Coronary artery (tissue), 2 donors: ENCODE measurements around the gene RHBDD1.

ENCODE experiments used
- DNase-seq: peaks from one replicate; pipeline ENCODE4 v3.0.0-alpha.2; 2017; ENCODE audit warnings: low spot score
- H3K27ac ChIP-seq, 2 donors: fragments of 200-600 bp; sonication (generic); one replicate each; pipeline ENCODE4 v1.5.1; 2016 to 2019
- H3K4me3 ChIP-seq: fragments of 200-600 bp; sonication (generic); 2 replicates; pipeline ENCODE4 v1.5.1; 2016; ENCODE audit warnings: mild to moderate bottlenecking, moderate library complexity
- CTCF ChIP-seq: fragments of 200-600 bp; sonication (generic); IDR thresholded peaks from one replicate; pipeline ENCODE4 v1.5.1; 2019; ENCODE audit warnings: antibody characterized with exemption

Gene RHBDD1

GRCh38 chr2:226978300-226978699, 142.4 kb downstream of the RHBDD1 start:
- H3K27ac ChIP-seq: no peak overlapping the region

GRCh38 chr2:226979004-226979403, 143.2 kb downstream of the RHBDD1 start:
- TF ChIP-seq CTCF: no peak
- H3K4me3 ChIP-seq: no peak overlapping the region
- no peak overlapping the region for H3K27ac ChIP-seq
- DNase-seq: no peak

More at GRCh38 chr2:226978300-226978699, 142.4 kb downstream of the RHBDD1 start:
- no peak for TF ChIP-seq CTCF
- no peak for DNase-seq
- no peak overlapping the region for H3K4me3 ChIP-seq

- TF ChIP-seq CTCF: no peak
- DNase-seq: no peak
- Histone ChIP-seq H3K27ac (no peak overlapping the region), H3K4me3 (no peak overlapping the region)
Observed at GRCh38 chr2:226981791-226982326, 146.0 kb downstream of the RHBDD1 start.

GRCh38 chr2:226983895-226984749, 148.3 kb downstream of the RHBDD1 start:
- no peak for DNase-seq
- Histone ChIP-seq H3K4me3 (no peak overlapping the region), H3K27ac (no peak overlapping the region)
- no peak for TF ChIP-seq CTCF

GRCh38 chr2:226984750-226985582, 149.1 kb downstream of the RHBDD1 start:
- DNase-seq: no peak
- peak; percentile 59 for TF ChIP-seq CTCF
- no peak overlapping the region for H3K4me3 ChIP-seq
- H3K27ac ChIP-seq: peak overlapping the region in 1 of 2 donors; percentile 40

- Histone ChIP-seq H3K27ac (no peak overlapping the region), H3K4me3 (no peak overlapping the region)
- DNase-seq: no peak
- no peak for TF ChIP-seq CTCF
Observed at GRCh38 chr2:226985583-226985946, 149.7 kb downstream of the RHBDD1 start.
